Measurements from ENCODE around the gene PLAGL2. TPM values are rescaled to one million over a fixed set of nuclear protein-coding genes. Genes with fewer than 3 reads are reported as not detected.

PLAGL2 gene
- total RNA-seq, 1 donor from 2014 or later = 17.6 TPM

GRCh38 chr20:32153771-32154170 lies 53.8 kb downstream of the PLAGL2 start:
- Histone ChIP-seq H3K9me3 (no peaks in the 10 kb centered on the region), H3K4me3 (no peak overlapping the region), H3K27me3 (ENCODE audit: low read depth) (no peaks in the 10 kb centered on the region), H3K36me3 (peaks cover 71% of the 10 kb centered on the region), H3K27ac (no peak overlapping the region), H3K4me1 (peaks cover 15% of the 10 kb centered on the region)
- intact Hi-C loops (cut with DNase I) = no loop called here
- DNase-seq (no peak), ATAC-seq (no peak)
- no peak for TF ChIP-seq CTCF (IDR thresholded peaks at IDR 0.05)

GRCh38 chr20:32153156-32153665 lies 54.3 kb downstream of the PLAGL2 start:
- peaks cover 70% of the 10 kb centered on the region for H3K36me3 ChIP-seq
- no peak for DNase-seq
- peaks cover 15% of the 10 kb centered on the region for H3K4me1 ChIP-seq
- ATAC-seq = no peak
- intact Hi-C loops (cut with DNase I) = no loop called here
- H3K27ac ChIP-seq = no peak overlapping the region
- H3K4me3 ChIP-seq = no peak overlapping the region
- no peaks in the 10 kb centered on the region for H3K9me3 ChIP-seq
- no peak for TF ChIP-seq CTCF (IDR thresholded peaks at IDR 0.05)
- no peaks in the 10 kb centered on the region for H3K27me3 ChIP-seq (ENCODE audit: low read depth)

- no peak overlapping the region for H3K27ac ChIP-seq
- peaks cover 70% of the 10 kb centered on the region for H3K36me3 ChIP-seq
- peaks cover 15% of the 10 kb centered on the region for H3K4me1 ChIP-seq
- intact Hi-C loops (cut with DNase I) = no loop called here
- H3K4me3 ChIP-seq = no peak overlapping the region
- DNase-seq = no peak
- H3K9me3 ChIP-seq = no peaks in the 10 kb centered on the region
- H3K27me3 ChIP-seq (ENCODE audit: low read depth) = no peaks in the 10 kb centered on the region
- no peak for ATAC-seq
- TF ChIP-seq CTCF (IDR thresholded peaks at IDR 0.05) = no peak
These were observed 55.0 kb downstream of the PLAGL2 start for GRCh38 chr20:32152421-32153155.

GRCh38 chr20:32150291-32150848 lies 57.2 kb downstream of the PLAGL2 start:
- intact Hi-C loops (cut with DNase I) = no loop called here
- no peak for TF ChIP-seq CTCF (IDR thresholded peaks at IDR 0.05)
- H3K27ac ChIP-seq = no peak overlapping the region
- no peaks in the 10 kb centered on the region for H3K27me3 ChIP-seq (ENCODE audit: low read depth)
- H3K4me1 ChIP-seq = peaks cover 10% of the 10 kb centered on the region
- H3K4me3 ChIP-seq = no peak overlapping the region
- ATAC-seq (no peak), DNase-seq (no peak)
- H3K9me3 ChIP-seq = no peaks in the 10 kb centered on the region
- H3K36me3 ChIP-seq = peaks cover 86% of the 10 kb centered on the region

- Histone ChIP-seq H3K36me3 (peaks cover 93% of the 10 kb centered on the region), H3K4me3 (no peak overlapping the region), H3K27me3 (ENCODE audit: low read depth) (no peaks in the 10 kb centered on the region), H3K4me1 (peaks cover 3% of the 10 kb centered on the region), H3K27ac (no peak overlapping the region), H3K9me3 (no peaks in the 10 kb centered on the region)
- no peak for DNase-seq
- no peak for ATAC-seq
- intact Hi-C loops (cut with DNase I) = no loop called here
- no peak for TF ChIP-seq CTCF (IDR thresholded peaks at IDR 0.05)
These were observed 57.9 kb downstream of the PLAGL2 start for GRCh38 chr20:32149566-32150170.
